Right cardiac atrium (tissue), 5 donors: ENCODE results near the gene TRIO. TPM values are rescaled to one million over a fixed set of nuclear protein-coding genes. Genes with fewer than 3 reads are reported as not detected.
A peak's percentile ranks its signal among the peaks of the same experiment; 100 is the strongest.

Experiments used
- ATAC-seq, 2 donors: fragments of 200-7000 bp; cut with Tn5 transposase; one replicate each; pipeline versions ENCODE4 v1.8.0 to v1.9.1; 2020; ENCODE audit warnings: moderate library complexity in 2 of 2, mild to moderate bottlenecking in 1 of 2
- DNase-seq, 3 donors: peaks; one replicate each; pipeline ENCODE4 v3.0.0-alpha.2; 2020
- H3K27ac ChIP-seq: one replicate; pipeline ENCODE4 v1.5.1; 2013; ENCODE audit warnings: mild to moderate bottlenecking, low read length, control low read depth, moderate library complexity
- H3K27me3 ChIP-seq: one replicate; pipeline ENCODE4 v1.6.1; 2013; ENCODE audit not compliant: control insufficient read depth, insufficient read depth
- H3K4me1 ChIP-seq: one replicate; pipeline ENCODE4 v1.6.1; 2013; ENCODE audit warnings: low read length; ENCODE audit not compliant: control insufficient read depth, insufficient read depth
- H3K4me3 ChIP-seq: one replicate; pipeline ENCODE4 v1.5.1; 2013; ENCODE audit warnings: low read length, control low read depth
- H3K9me3 ChIP-seq: one replicate; pipeline ENCODE4 v1.6.1; 2013; ENCODE audit warnings: low read length; ENCODE audit not compliant: control insufficient read depth
- WGBS: extraction: QIAGEN DNeasy Blood & Tissue Kit; methylation state at CpG from one replicate; pipeline ENCODE4 v1.1.7; 2013; 5-methylcytosine and 5-hydroxymethylcytosine counted together
- intact Hi-C, 4 donors: fragments of 100-400 bp; cut with DNase I; formaldehyde crosslinking; loops; one replicate each; pipeline versions ENCODE4 v1.11.0 to v1.14.0; 2022 to 2023
- polyA plus RNA-seq: library from polyadenylated mRNA; stranded (reverse); fragments of 200-250 nt; gene quantifications from one replicate; pipeline ENCODE4 v1.2.3, GENCODE V29; 2013
- total RNA-seq, 4 donors: library from RNA; stranded (reverse); fragmentation: NEBNext Ultra II Directional; extraction: Animal tissue kit (Norgen Biotek cat#: 25700); gene quantifications; one replicate each; pipeline ENCODE4 v1.2.1, GENCODE V29; 2021
- donor health status: healthy with polysubstance abuse.
- donor health status: DM: no; HTN: yes; CAD: no.
- donor health status: DM: no; HTN: no; CAD: no.
- donor health status: DM: no; HTN: yes; CAD: no; lungs with severe emphysema.
- donor health status: DM: yes; HTN: yes; CAD: no.

Gene TRIO
- total and polyA plus RNA-seq, 5 donors = 31.3 to 66.0 (median 54.1) TPM

DNA sequence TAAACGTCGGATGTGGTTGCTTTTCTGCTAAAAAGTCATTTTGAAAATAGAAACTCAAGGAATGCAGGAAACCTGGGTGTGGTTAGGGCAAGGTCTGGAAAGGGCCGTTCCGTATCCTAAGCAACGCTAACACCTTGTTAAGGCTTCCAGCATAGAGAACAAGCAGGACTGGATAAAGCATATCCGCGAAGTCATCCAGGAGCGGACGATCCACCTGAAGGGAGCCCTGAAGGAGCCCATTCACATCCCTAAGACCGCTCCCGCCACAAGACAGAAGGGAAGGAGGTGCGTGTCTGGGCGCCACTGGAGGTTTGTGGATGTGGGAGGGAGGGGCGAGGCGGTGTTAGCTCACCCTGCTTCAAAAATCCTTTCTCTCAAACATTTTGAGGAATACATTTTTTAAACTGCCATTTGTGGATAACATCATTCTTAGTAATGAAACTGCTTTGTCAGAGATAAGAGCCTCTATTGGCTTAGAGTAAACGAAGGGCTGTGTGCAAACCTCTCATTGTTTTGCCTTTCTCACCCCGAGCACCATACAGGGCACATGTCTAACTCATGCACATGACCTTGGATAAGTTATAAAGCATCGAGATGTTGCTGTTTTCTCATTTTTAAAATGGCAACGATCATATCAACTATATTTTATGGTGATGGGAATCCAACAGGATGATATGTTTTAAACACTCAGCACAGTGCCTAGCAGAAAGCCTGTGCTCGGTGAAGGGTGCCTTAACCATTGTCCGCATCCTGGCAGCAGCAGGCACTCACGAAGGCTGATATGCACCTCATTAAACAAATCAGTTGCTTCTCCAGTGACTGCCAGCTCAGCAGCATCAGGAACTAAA, 262.8 kb downstream of the TRIO start:
- H3K27ac ChIP-seq = peak overlapping the region; percentile 26
- DNase-seq (peak in 1 of 3 donors; percentile 38), ATAC-seq (peak in 1 of 2 donors; percentile 49)
- H3K9me3 ChIP-seq = peaks cover 3% of the 10 kb centered on the region
- no peak overlapping the region for H3K4me3 ChIP-seq
- H3K4me1 ChIP-seq = peaks cover 6% of the 10 kb centered on the region
- intact Hi-C loops = loop anchor here in 2 of 4 donors (10.0 kb wide), 1 partner anchor 239 kb away; no protein-coding TSS in a partner anchor
- 85% methylated on average over 22 of the region's 22 CpGs for WGBS
- no peaks in the 10 kb centered on the region for H3K27me3 ChIP-seq

DNA sequence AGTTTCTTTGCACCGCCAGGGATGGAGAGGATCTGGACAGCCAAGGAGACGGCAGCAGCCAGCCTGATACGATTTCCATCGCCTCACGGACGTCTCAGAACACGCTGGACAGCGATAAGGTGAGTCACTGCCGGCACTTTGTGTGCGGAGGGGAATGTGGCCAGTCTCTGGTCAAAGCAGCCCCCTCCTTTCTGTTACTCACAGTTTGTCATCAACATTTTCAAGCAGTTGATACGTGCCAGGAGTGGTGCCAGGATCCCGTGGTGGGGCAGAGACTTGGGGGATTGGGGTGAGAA, 263.4 kb downstream of the TRIO start:
- DNase-seq (peak in 2 of 3 donors; percentile 55 to 64), ATAC-seq (peak; percentile 40 to 73)
- 67% methylated on average over 12 of the region's 12 CpGs for WGBS
- intact Hi-C loops = loop anchor here in 2 of 4 donors (10.0 kb wide), 1 partner anchor 238 kb away; no protein-coding TSS in a partner anchor
- Histone ChIP-seq H3K27me3 (no peaks in the 10 kb centered on the region), H3K27ac (peak overlapping the region; percentile 63), H3K4me1 (peaks cover 6% of the 10 kb centered on the region), H3K9me3 (peaks cover 3% of the 10 kb centered on the region), H3K4me3 (no peak overlapping the region)

DNA sequence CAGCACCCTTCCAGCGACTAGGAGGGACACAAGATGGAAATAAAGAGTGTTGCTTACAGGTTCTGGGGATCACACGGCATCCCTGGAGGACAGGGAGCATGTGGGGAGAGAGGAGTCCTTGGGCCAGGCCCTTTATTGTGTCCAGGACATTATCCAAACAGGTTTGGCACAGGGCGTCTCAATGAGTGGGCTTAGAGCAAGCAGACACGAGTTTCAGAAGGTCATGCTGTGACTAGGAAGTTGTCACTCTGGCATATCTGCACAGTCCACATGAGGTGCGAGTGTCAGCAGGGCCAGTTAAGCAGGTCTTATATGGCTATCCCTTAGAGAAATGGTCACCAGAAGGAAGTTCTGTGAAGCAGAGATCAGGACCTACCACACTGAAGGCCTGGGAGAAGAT, 263.9 kb downstream of the TRIO start:
- intact Hi-C loops = loop anchor here in 2 of 4 donors (10.0 kb wide), 1 partner anchor 238 kb away; no protein-coding TSS in a partner anchor
- ATAC-seq (peak; percentile 32 to 44), DNase-seq (no peak)
- 59% methylated on average over 5 of the region's 5 CpGs for WGBS
- no peak overlapping the region for H3K4me3 ChIP-seq
- peak overlapping the region; percentile 75 for H3K27ac ChIP-seq
- peaks cover 3% of the 10 kb centered on the region for H3K9me3 ChIP-seq
- peaks cover 6% of the 10 kb centered on the region for H3K4me1 ChIP-seq
- H3K27me3 ChIP-seq = no peaks in the 10 kb centered on the region

GRCh38 chr5:14407746-14408175, 264.6 kb downstream of the TRIO start:
- DNase-seq (no peak), ATAC-seq (peak; percentile 27 to 44)
- no peak overlapping the region for H3K4me3 ChIP-seq
- WGBS = 41% methylated on average over 5 of the region's 5 CpGs
- no peaks in the 10 kb centered on the region for H3K27me3 ChIP-seq
- peaks cover 3% of the 10 kb centered on the region for H3K9me3 ChIP-seq
- H3K27ac ChIP-seq = peak overlapping the region; percentile 42
- intact Hi-C loops = loop anchor here in 2 of 4 donors (10.0 kb wide), 1 partner anchor 237 kb away; no protein-coding TSS in a partner anchor
- H3K4me1 ChIP-seq = peaks cover 6% of the 10 kb centered on the region

- Histone ChIP-seq H3K4me1 (peaks cover 6% of the 10 kb centered on the region), H3K4me3 (no peak overlapping the region), H3K27ac (peak overlapping the region; percentile 6), H3K27me3 (no peaks in the 10 kb centered on the region), H3K9me3 (peaks cover 3% of the 10 kb centered on the region)
- 63% methylated on average over 14 of the region's 14 CpGs for WGBS
- DNase-seq (peak in 1 of 3 donors; percentile 74), ATAC-seq (peak; percentile 36 to 55)
- intact Hi-C loops = loop anchor here in 2 of 4 donors (10.0 kb wide), 1 partner anchor 236 kb away; no protein-coding TSS in a partner anchor
Observed at GRCh38 chr5:14408969-14409586, 265.9 kb downstream of the TRIO start.

DNA sequence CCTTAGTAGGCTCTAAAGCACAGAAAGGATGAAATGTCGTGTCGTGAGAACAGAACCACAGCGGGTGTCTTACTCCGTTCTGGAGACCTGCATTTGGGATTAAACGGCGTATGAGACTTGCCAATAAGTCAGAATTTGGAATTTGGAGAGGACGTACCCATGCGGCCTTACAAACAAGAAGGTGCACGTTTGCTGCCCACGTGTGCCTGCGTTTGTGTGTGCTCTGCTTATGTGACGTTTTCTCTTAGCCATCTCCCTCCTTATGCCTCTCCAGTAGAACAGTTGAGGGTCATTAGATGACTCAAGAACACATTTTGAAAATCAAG, 266.9 kb downstream of the TRIO start:
- Histone ChIP-seq H3K9me3 (peaks cover 3% of the 10 kb centered on the region), H3K27me3 (no peaks in the 10 kb centered on the region), H3K4me1 (peaks cover 6% of the 10 kb centered on the region), H3K27ac (no peak overlapping the region), H3K4me3 (no peak overlapping the region)
- intact Hi-C loops = no loop called here
- ATAC-seq (no peak), DNase-seq (peak in 1 of 3 donors; percentile 56)
- 74% methylated on average over 12 of the region's 12 CpGs for WGBS

GRCh38 chr5:14410394-14411201, 267.5 kb downstream of the TRIO start:
- Histone ChIP-seq H3K27me3 (no peaks in the 10 kb centered on the region), H3K4me3 (no peak overlapping the region), H3K4me1 (peaks cover 6% of the 10 kb centered on the region), H3K9me3 (peaks cover 3% of the 10 kb centered on the region), H3K27ac (peak overlapping the region; percentile 24)
- 66% methylated on average over 18 of the region's 18 CpGs for WGBS
- DNase-seq (peak in 2 of 3 donors; percentile 65 to 84), ATAC-seq (peak in 1 of 2 donors; percentile 65)
- intact Hi-C loops = no loop called here

- Histone ChIP-seq H3K27me3 (no peaks in the 10 kb centered on the region), H3K27ac (no peak overlapping the region), H3K4me1 (peaks cover 6% of the 10 kb centered on the region), H3K4me3 (no peak overlapping the region), H3K9me3 (peaks cover 3% of the 10 kb centered on the region)
- DNase-seq (no peak), ATAC-seq (no peak)
- 83% methylated on average over 6 of the region's 6 CpGs for WGBS
- intact Hi-C loops = no loop called here
Observed at GRCh38 chr5:14411216-14411615, 268.1 kb downstream of the TRIO start.

DNA sequence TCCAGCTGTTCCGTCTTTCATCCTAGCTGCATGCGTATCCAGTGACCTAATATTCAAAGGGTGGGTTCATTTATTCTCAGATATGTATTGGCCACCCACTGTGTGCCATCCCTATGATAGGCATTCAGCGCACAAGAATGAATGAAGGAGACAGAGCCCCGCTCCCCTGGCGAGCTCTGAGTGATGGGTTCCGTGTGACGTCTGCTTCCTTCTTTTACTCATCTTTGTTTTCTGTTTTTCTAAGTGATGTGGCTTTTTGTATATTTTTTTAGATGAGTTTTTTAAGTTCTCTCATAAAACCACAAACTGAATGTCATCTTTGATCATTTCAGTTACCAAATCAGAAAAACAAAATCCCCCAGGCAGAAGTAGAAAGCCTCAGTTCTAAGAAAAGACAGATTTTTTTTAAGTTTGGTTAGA, 270.2 kb downstream of the TRIO start:
- H3K27me3 ChIP-seq = no peaks in the 10 kb centered on the region
- 93% methylated on average over 7 of the region's 7 CpGs for WGBS
- no peak overlapping the region for H3K27ac ChIP-seq
- DNase-seq = no peak
- H3K4me1 ChIP-seq = no peaks in the 10 kb centered on the region
- no peaks in the 10 kb centered on the region for H3K9me3 ChIP-seq
- ATAC-seq = no peak
- H3K4me3 ChIP-seq = no peak overlapping the region
- intact Hi-C loops = no loop called here

GRCh38 chr5:14414007-14414406, 270.9 kb downstream of the TRIO start:
- Histone ChIP-seq H3K9me3 (no peaks in the 10 kb centered on the region), H3K27me3 (no peaks in the 10 kb centered on the region), H3K4me3 (no peak overlapping the region), H3K27ac (no peak overlapping the region), H3K4me1 (no peaks in the 10 kb centered on the region)
- WGBS = 93% methylated on average over 11 of the region's 11 CpGs
- ATAC-seq (no peak), DNase-seq (no peak)
- intact Hi-C loops = no loop called here
